HepG2 (cell line): ENCODE measurements around the gene COL5A2.

Experiments used
- CAMTA2 ChIP-seq: sonication (generic); formaldehyde crosslinking; IDR thresholded peaks from 2 replicates; pipeline ENCODE4 v1.4.0; 2020; ENCODE audit warnings: mild to moderate bottlenecking, missing genetic modification reagents, borderline replicate concordance
- CTCF ChIP-seq: sonication (generic); formaldehyde crosslinking; IDR thresholded peaks from 2 replicates; pipeline ENCODE4 v1.5.0; 2020; ENCODE audit warnings: mild to moderate bottlenecking, missing genetic modification reagents, moderate library complexity
- EP300 ChIP-seq, 3 experiments: sonication (generic) in 1 of 3; formaldehyde crosslinking in 1 of 3; IDR thresholded peaks; 2 replicates each; pipeline versions ENCODE4 v1.5.1 to v1.6.1; 2011 to 2020; ENCODE audit warnings: low read depth in 2 of 3, low read length in 2 of 3, borderline replicate concordance in 1 of 3, improper control_type of control experiment in 1 of 3, mild to moderate bottlenecking in 1 of 3, missing genetic modification reagents in 1 of 3, moderate library complexity in 1 of 3
- FOXK1 ChIP-seq: sonication (generic); formaldehyde crosslinking; IDR thresholded peaks from 2 replicates; pipeline ENCODE4 v1.4.0; 2020; ENCODE audit warnings: low read depth, missing genetic modification reagents, borderline replicate concordance
- FOXM1 ChIP-seq: sonication (generic); formaldehyde crosslinking; IDR thresholded peaks from 2 replicates; pipeline ENCODE4 v1.5.0; 2020; ENCODE audit warnings: missing genetic modification reagents
- PBX3 ChIP-seq: sonication (generic); formaldehyde crosslinking; IDR thresholded peaks from 2 replicates; pipeline ENCODE4 v1.8.1; 2023; ENCODE audit warnings: missing genetic modification reagents, inconsistent platforms, borderline replicate concordance
- PHF8 ChIP-seq: sonication (generic); formaldehyde crosslinking; IDR thresholded peaks from 2 replicates; pipeline ENCODE4 v1.5.0; 2020; ENCODE audit warnings: missing genetic modification reagents
- POLR2A ChIP-seq, 2 experiments: IDR thresholded peaks; 2 replicates each; pipeline ENCODE4 v1.6.1; 2011; ENCODE audit warnings: low read depth in 2 of 2, low read length in 2 of 2, mild to moderate bottlenecking in 1 of 2, moderate library complexity in 1 of 2; ENCODE audit not compliant: insufficient read depth in 1 of 2
- ZFAT ChIP-seq: sonication (generic); formaldehyde crosslinking; conservative IDR thresholded peaks from 2 replicates; pipeline ENCODE4 v1.8.1; 2023; ENCODE audit warnings: missing genetic modification reagents, inconsistent platforms
- ZNF121 ChIP-seq: sonication (generic); formaldehyde crosslinking; IDR thresholded peaks from 2 replicates; pipeline ENCODE4 v1.5.0; 2020; ENCODE audit warnings: mild to moderate bottlenecking, missing genetic modification reagents

GRCh38 chr2:189037518-189037917, 142.0 kb downstream of the COL5A2 start:
- TF ChIP-seq CTCF (no peak), EP300 (IDR thresholded peaks at IDR 0.05; ENCODE audit: low read depth in 2 of 2, low read length in 2 of 2) (no peak), EP300 (CRISPR knock-in tag; IDR thresholded peaks at IDR 0.05; ENCODE audit: borderline replicate concordance) (no peak), PHF8 (CRISPR knock-in tag) (no peak), PBX3 (CRISPR knock-in tag) (no peak), POLR2A (IDR thresholded peaks at IDR 0.05; ENCODE audit: insufficient read depth in 1 of 2, low read depth in 2 of 2, low read length in 2 of 2) (no peak), ZNF121 (CRISPR knock-in tag) (no peak), ZFAT (CRISPR knock-in tag) (no peak), CAMTA2 (CRISPR knock-in tag) (no peak), FOXK1 (CRISPR knock-in tag) (no peak), FOXM1 (CRISPR knock-in tag) (no peak)
